H1 (cell line): ENCODE results near the gene FAM168B. TPM values are rescaled to one million over a fixed set of nuclear protein-coding genes. Genes with fewer than 3 reads are reported as not detected.

Source experiments
- CTCF ChIA-PET: fragments of 300-600 bp; sonication (Branson Sonifier 250); formaldehyde crosslinking; loops from one replicate; lab custom pipeline; 2021; ENCODE audit not compliant: partially characterized antibody; lab: Charles Lee
- POLR2A ChIA-PET: fragments of 300-600 bp; sonication (Branson Sonifier 250); formaldehyde crosslinking; loops from one replicate; lab custom pipeline; 2021; ENCODE audit warnings: inconsistent platforms; ENCODE audit not compliant: partially characterized antibody; lab: Charles Lee
- DNase-seq, 2 experiments: peaks; one replicate each; pipeline versions ENCODE4 v3.0.0 to v3.0.0-alpha.2; 2010 to 2022; ENCODE audit warnings: low spot score in 2 of 2, low read depth in 1 of 2, mixed read lengths in 1 of 2
- FAIRE-seq: peaks from 2 replicates; lab custom pipeline; 2011; peaks lifted over from hg19 to GRCh38; lab: Jason Lieb, UNC
- H2AFZ ChIP-seq: 2 replicates; pipeline ENCODE4 v1.8.1; 2012; ENCODE audit warnings: low read length, inconsistent platforms
- H2AK5ac ChIP-seq: 2 replicates; pipeline ENCODE4 v1.6.1; 2013; ENCODE audit warnings: low read depth, low read length
- H2BK120ac ChIP-seq: replicated peaks from 2 replicates; pipeline ENCODE3; 2013; ENCODE audit warnings: low read depth, low read length, inconsistent platforms
- H2BK12ac ChIP-seq: 2 replicates; pipeline ENCODE4 v1.6.1; 2013; ENCODE audit warnings: low read depth, low read length
- H2BK15ac ChIP-seq: 2 replicates; pipeline ENCODE4 v1.6.1; 2013; ENCODE audit warnings: low read length
- H2BK20ac ChIP-seq: 2 replicates; pipeline ENCODE4 v1.6.1; 2013; ENCODE audit warnings: low read length
- H2BK5ac ChIP-seq: 2 replicates; pipeline ENCODE4 v1.6.1; 2013; ENCODE audit warnings: low read depth, low read length
- H3K14ac ChIP-seq: 2 replicates; pipeline ENCODE4 v1.6.1; 2013; ENCODE audit warnings: inconsistent platforms; ENCODE audit not compliant: insufficient read length
- H3K18ac ChIP-seq: 2 replicates; pipeline ENCODE4 v1.6.1; 2013; ENCODE audit warnings: low read length; ENCODE audit errors: extremely low read depth
- H3K23ac ChIP-seq: 2 replicates; pipeline ENCODE4 v1.6.1; 2013; ENCODE audit warnings: inconsistent platforms; ENCODE audit not compliant: insufficient read length
- H3K23me2 ChIP-seq: 2 replicates; pipeline ENCODE4 v1.6.1; 2013; ENCODE audit warnings: low read depth, low read length
- H3K27ac ChIP-seq: 2 replicates; pipeline ENCODE4 v1.6.1; 2011; ENCODE audit warnings: low read depth, low read length, inconsistent platforms
- H3K27me3 ChIP-seq, 4 experiments: replicated peaks in 1 of 4; 1 replicate in 1 of 4; 2 replicates in 3 of 4; pipeline versions ENCODE4 v1.6.1 to v1.8.1; 2011 to 2013; ENCODE audit warnings: low read length in 3 of 4, mild to moderate bottlenecking in 3 of 4, inconsistent platforms in 2 of 4, mixed read lengths in 2 of 4, moderate library complexity in 1 of 4; ENCODE audit not compliant: control insufficient read depth in 3 of 4, insufficient read depth in 3 of 4; ENCODE audit errors: extremely low read depth in 1 of 4
- H3K36me3 ChIP-seq, 4 experiments: 2 replicates each; pipeline versions ENCODE4 v1.6.1 to v1.8.1; 2011 to 2013; ENCODE audit warnings: mild to moderate bottlenecking in 4 of 4, low read length in 3 of 4, moderate library complexity in 2 of 4, control low read depth in 1 of 4, inconsistent platforms in 1 of 4; ENCODE audit not compliant: insufficient read depth in 4 of 4, control insufficient read depth in 2 of 4
- H3K4ac ChIP-seq: replicated peaks from 2 replicates; pipeline ENCODE3; 2013; ENCODE audit warnings: low read length, low read depth, mixed read lengths, inconsistent platforms; ENCODE audit not compliant: insufficient read length
- H3K4me1 ChIP-seq, 4 experiments: replicated peaks in 1 of 4; 1 replicate in 1 of 4; 2 replicates in 3 of 4; pipeline versions ENCODE4 v1.6.1 to v1.8.1; 2011 to 2013; ENCODE audit warnings: low read length in 3 of 4, inconsistent platforms in 2 of 4, mixed read lengths in 1 of 4; ENCODE audit not compliant: insufficient read depth in 4 of 4, control insufficient read depth in 3 of 4
- H3K4me2 ChIP-seq, 2 experiments: 2 replicates each; pipeline versions ENCODE4 v1.6.1 to v1.8.1; 2011 to 2013; ENCODE audit warnings: low read depth in 2 of 2, low read length in 2 of 2, control low read depth in 1 of 2, inconsistent platforms in 1 of 2, mild to moderate bottlenecking in 1 of 2; ENCODE audit not compliant: insufficient read depth in 1 of 2
- H3K4me3 ChIP-seq, 4 experiments: fragments of 200-600, 300-600 bp in 1 of 4; sonication (generic), shearing (Covaris generic), sonication (Bioruptor Twin) in 1 of 4; 2 replicates each; pipeline versions ENCODE4 v1.5.1 to v1.8.1; 2011 to 2016; ENCODE audit warnings: low read length in 4 of 4, low read depth in 3 of 4, control low read depth in 2 of 4, inconsistent platforms in 2 of 4, mild to moderate bottlenecking in 2 of 4, mixed read lengths in 1 of 4, moderate library complexity in 1 of 4; ENCODE audit not compliant: insufficient read depth in 2 of 4; ENCODE audit errors: extremely low read depth in 1 of 4
- H3K56ac ChIP-seq: replicated peaks from 2 replicates; pipeline ENCODE3; 2013; ENCODE audit warnings: low read depth, mild to moderate bottlenecking, mixed read lengths, low read length, inconsistent platforms; ENCODE audit not compliant: insufficient read length
- H3K79me1 ChIP-seq: 2 replicates; pipeline ENCODE4 v1.6.1; 2013; ENCODE audit warnings: low read depth, low read length, control low read depth
- H3K79me2 ChIP-seq, 2 experiments: 2 replicates each; pipeline versions ENCODE4 v1.6.1 to v1.8.1; 2012 to 2013; ENCODE audit warnings: low read length in 2 of 2, mild to moderate bottlenecking in 2 of 2, inconsistent platforms in 1 of 2; ENCODE audit not compliant: insufficient read depth in 2 of 2, control insufficient read depth in 1 of 2
- H3K9ac ChIP-seq, 4 experiments: replicated peaks in 1 of 4; 1 replicate in 1 of 4; 2 replicates in 3 of 4; pipeline versions ENCODE4 v1.6.1 to v1.8.1; 2011 to 2013; ENCODE audit warnings: low read depth in 3 of 4, low read length in 3 of 4, control low read depth in 2 of 4, mild to moderate bottlenecking in 2 of 4, moderate library complexity in 2 of 4, inconsistent platforms in 1 of 4; ENCODE audit errors: extremely low read depth in 1 of 4
- H3K9me3 ChIP-seq, 2 experiments: 2 replicates each; pipeline versions ENCODE4 v1.6.1 to v1.8.1; 2012 to 2013; ENCODE audit warnings: mild to moderate bottlenecking in 2 of 2, moderate library complexity in 2 of 2, control low read depth in 1 of 2, inconsistent platforms in 1 of 2, low read depth in 1 of 2, low read length in 1 of 2, mixed read lengths in 1 of 2; ENCODE audit not compliant: insufficient read depth in 2 of 2
- H4K20me1 ChIP-seq, 2 experiments: replicated peaks in 1 of 2; 2 replicates each; pipeline versions ENCODE3 to v1.8.1; 2011 to 2013; ENCODE audit warnings: inconsistent platforms in 2 of 2, low read length in 2 of 2, mild to moderate bottlenecking in 1 of 2; ENCODE audit not compliant: insufficient read depth in 2 of 2, control insufficient read depth in 1 of 2
- H4K5ac ChIP-seq: 2 replicates; pipeline ENCODE4 v1.6.1; 2013; ENCODE audit warnings: low read length, low read depth, mixed read lengths, inconsistent platforms; ENCODE audit not compliant: insufficient read length
- H4K8ac ChIP-seq: 2 replicates; pipeline ENCODE4 v1.8.0; 2013; ENCODE audit warnings: mild to moderate bottlenecking, moderate library complexity, low read length, inconsistent platforms; ENCODE audit not compliant: insufficient read depth; ENCODE audit errors: extremely low read depth
- H4K91ac ChIP-seq: replicated peaks from 2 replicates; pipeline ENCODE3; 2013; ENCODE audit warnings: low read length, mixed read lengths, inconsistent platforms; ENCODE audit not compliant: insufficient read length
- ASH2L ChIP-seq: fragments of 200-600, 300-600 bp; sonication (generic); IDR thresholded peaks from one replicate; pipeline ENCODE4 v1.7.1; 2017; ENCODE audit warnings: low read length
- BCL11A ChIP-seq, 2 experiments: IDR thresholded peaks; one replicate each; pipeline ENCODE4 v1.6.1; 2011; ENCODE audit warnings: low read depth in 2 of 2, low read length in 2 of 2, mild to moderate bottlenecking in 2 of 2
- CBX5 ChIP-seq: fragments of 300-800, 300-1000 bp; sonication (generic); IDR thresholded peaks from 2 replicates; pipeline ENCODE4 v1.7.1; 2016; ENCODE audit warnings: antibody characterized with exemption, low read length, low read depth
- CTBP2 ChIP-seq: IDR thresholded peaks from 2 replicates; pipeline ENCODE4 v1.7.0; 2011; ENCODE audit warnings: borderline replicate concordance, mild to moderate bottlenecking, moderate library complexity, mixed read lengths, low read length; ENCODE audit not compliant: insufficient read depth, insufficient read length
- EP300 ChIP-seq, 2 experiments: IDR thresholded peaks; 1 replicate in 1 of 2; 2 replicates in 1 of 2; pipeline ENCODE4 v1.6.1; 2011 to 2012; ENCODE audit warnings: low read depth in 2 of 2, low read length in 2 of 2, mild to moderate bottlenecking in 2 of 2, borderline replicate concordance in 1 of 2, inconsistent platforms in 1 of 2, moderate library complexity in 1 of 2
- KDM1A ChIP-seq: fragments of 200-600, 300-600 bp; sonication (generic); IDR thresholded peaks from 2 replicates; pipeline ENCODE4 v1.7.1; 2016; ENCODE audit warnings: mild to moderate bottlenecking, low read length, borderline replicate concordance
- NRF1 ChIP-seq: IDR thresholded peaks from 2 replicates; pipeline ENCODE4 v1.6.1; 2011; ENCODE audit warnings: mild to moderate bottlenecking, low read depth, low read length, improper control_type of control experiment
- POLR2A ChIP-seq, 2 experiments: IDR thresholded peaks; 1 replicate in 1 of 2; 2 replicates in 1 of 2; pipeline ENCODE4 v1.6.1; 2011; ENCODE audit warnings: low read depth in 2 of 2, low read length in 2 of 2, mild to moderate bottlenecking in 2 of 2; ENCODE audit errors: control extremely low read depth in 1 of 2
- RAD21 ChIP-seq, 2 experiments: IDR thresholded peaks in 1 of 2; conservative IDR thresholded peaks in 1 of 2; 2 replicates each; pipeline ENCODE4 v1.6.1; 2011; ENCODE audit warnings: low read depth in 2 of 2, low read length in 2 of 2, improper control_type of control experiment in 1 of 2, inconsistent platforms in 1 of 2, mild to moderate bottlenecking in 1 of 2, moderate library complexity in 1 of 2
- SIX5 ChIP-seq: IDR thresholded peaks from 2 replicates; pipeline ENCODE4 v1.6.1; 2011; ENCODE audit warnings: mild to moderate bottlenecking, low read depth, low read length
- SP1 ChIP-seq: IDR thresholded peaks from 2 replicates; pipeline ENCODE4 v1.6.1; 2011; ENCODE audit warnings: low read depth, low read length
- WGBS, 2 experiments: shearing (Covaris generic) in 1 of 2; methylation state at CpG; one replicate each; pipeline versions ENCODE4 v1.1.6 to v1.1.7; 2013 to 2015; ENCODE audit warnings: low lambda C conversion rate in 2 of 2, mixed read lengths in 2 of 2, inconsistent platforms in 1 of 2, low coverage in 1 of 2, missing lambda C conversion rate in 1 of 2; ENCODE audit not compliant: insufficient replicate concordance in 2 of 2, insufficient coverage in 1 of 2, insufficient read length in 1 of 2; ENCODE audit errors: extremely low coverage in 1 of 2, missing lambda C conversion rate in 1 of 2; 5-methylcytosine and 5-hydroxymethylcytosine counted together
- polyA plus RNA-seq, 7 experiments: library from polyadenylated mRNA; depleted of rRNA in 3 of 7; stranded (reverse) in 5 of 7; unstranded in 2 of 7; fragments of >200 nt in 5 of 7; fragments of 200-250 nt in 2 of 7; gene quantifications; 1 replicate in 5 of 7; 2 replicates in 1 of 7; 4 replicates in 1 of 7; pipeline versions ENCODE4 v1.2.1 to v1.2.3, GENCODE V29; 2011 to 2013; ENCODE audit warnings: missing spikeins in 2 of 7, mixed read lengths in 2 of 7
- total RNA-seq: library from RNA; stranded (reverse); fragmentation: NEBNext Ultra II Directional; extraction: Animal tissue kit (Norgen Biotek cat#: 25700); gene quantifications from 2 replicates; pipeline ENCODE4 v1.2.1, GENCODE V29; 2021
- TF ChIP-seq, protein P1 (sequence below): IDR thresholded peaks from 2 replicates; pipeline ENCODE4 v1.6.1; 2011; ENCODE audit warnings: low read depth, mild to moderate bottlenecking, low read length; ENCODE audit not compliant: insufficient read depth

FAM168B gene
- total and polyA plus RNA-seq, 2 of the 8 experiments (the other 6 are each of a cell fraction or from before 2014, with no cell fraction given): 61.9 to 123 TPM

DNA sequence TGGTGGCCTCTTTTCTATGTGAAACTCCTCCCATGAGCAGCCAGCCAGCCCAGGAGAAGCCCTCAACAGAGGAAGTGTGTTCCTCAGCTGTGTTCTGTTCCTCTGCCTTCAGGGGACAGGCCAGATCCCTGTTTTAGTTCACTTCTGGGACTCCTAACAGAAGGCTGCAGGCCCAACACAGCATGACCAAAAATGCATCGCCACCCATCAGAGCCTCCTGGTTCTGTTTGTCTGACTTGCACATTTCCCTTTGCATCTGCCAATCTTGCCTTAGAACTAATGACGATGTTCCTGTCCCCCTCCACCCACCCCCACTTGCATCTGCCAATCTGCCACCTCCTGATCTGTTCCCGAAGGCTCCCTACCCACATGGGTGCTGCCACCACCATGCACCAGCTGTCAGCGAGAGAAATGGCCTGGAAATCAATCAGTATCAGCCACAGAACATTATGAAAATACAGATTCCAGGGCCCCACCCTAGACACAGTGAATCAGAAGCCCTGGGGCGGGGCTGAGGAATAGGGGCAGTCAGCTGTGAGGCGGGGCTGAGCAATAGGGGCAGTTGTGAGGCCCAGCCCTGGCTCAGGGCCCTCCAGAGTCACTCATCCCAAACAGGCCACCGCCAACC, 51.0 kb downstream of the FAM168B start:
- CTCF ChIA-PET: interaction anchor here (0.6 to 2.7 kb wide), 6 partner anchors 13 to 245 kb away, joined by 3 to 12 read pairs (median 4); no protein-coding TSS in a partner anchor
- H3K56ac ChIP-seq: no peak overlapping the region
- H2BK5ac ChIP-seq: no peak overlapping the region
- peaks cover 3 to 10% of the 10 kb centered on the region in 2 experiments for H4K20me1 ChIP-seq
- H3K36me3 ChIP-seq: peaks cover 0 to 8% (median 0%) of the 10 kb centered on the region in 4 experiments; a peak in 1 of 8 replicates
- H3K9ac ChIP-seq: no peak overlapping the region
- no peak overlapping the region for H4K91ac ChIP-seq
- no peak overlapping the region for H3K4ac ChIP-seq
- H4K8ac ChIP-seq: no peak overlapping the region; the same call in 1 of the 2 replicates
- H3K4me1 ChIP-seq: peaks cover 0 to 5% (median 0%) of the 10 kb centered on the region in 4 experiments; a peak in 3 of 7 replicates
- no peaks in the 10 kb centered on the region for H3K9me3 ChIP-seq
- H4K5ac ChIP-seq: no peak overlapping the region
- no peaks in the 10 kb centered on the region for H3K79me2 ChIP-seq
- DNase-seq: no peak
- no peak for FAIRE-seq
- H2BK12ac ChIP-seq: no peak overlapping the region
- no peak overlapping the region for H2AK5ac ChIP-seq
- H3K23ac ChIP-seq: no peak overlapping the region
- POLR2A ChIA-PET: interaction anchor here (1.0 to 1.2 kb wide), 2 partner anchors 10 to 11 kb away, joined by 3 to 4 read pairs; no protein-coding TSS in a partner anchor
- H3K27ac ChIP-seq: no peak overlapping the region
- no peaks in the 10 kb centered on the region for H3K27me3 ChIP-seq
- no peak overlapping the region for H2BK20ac ChIP-seq
- H3K18ac ChIP-seq: no peak overlapping the region
- H2BK15ac ChIP-seq: no peak overlapping the region
- H3K4me3 ChIP-seq: no peak overlapping the region
- no peak overlapping the region for H2AFZ ChIP-seq
- WGBS, 2 experiments: 84% methylated on average over 7 of the region's 7 CpGs; no CpG with 5 or more reads in 1 of the 2 experiments
- no peaks in the 10 kb centered on the region for H3K23me2 ChIP-seq
- H3K14ac ChIP-seq: no peak overlapping the region
- no peak overlapping the region for H3K4me2 ChIP-seq
- no peaks in the 10 kb centered on the region for H3K79me1 ChIP-seq
- no peak overlapping the region for H2BK120ac ChIP-seq
- no peak for TF ChIP-seq RAD21 (IDR thresholded peaks at IDR 0.05 in 1 of 2, conservative IDR thresholded peaks at IDR 0.05 in 1 of 2; ENCODE audit: low read depth in 2 of 2, low read length in 2 of 2)
- TF ChIP-seq, protein P1, sequence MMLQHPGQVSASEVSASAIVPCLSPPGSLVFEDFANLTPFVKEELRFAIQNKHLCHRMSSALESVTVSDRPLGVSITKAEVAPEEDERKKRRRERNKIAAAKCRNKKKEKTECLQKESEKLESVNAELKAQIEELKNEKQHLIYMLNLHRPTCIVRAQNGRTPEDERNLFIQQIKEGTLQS: no peak
- no peak for TF ChIP-seq SP1
- TF ChIP-seq CBX5: no peak
- no peak for TF ChIP-seq SIX5
- no peak for TF ChIP-seq ASH2L
- no peak for TF ChIP-seq NRF1
- TF ChIP-seq EP300 (IDR thresholded peaks at IDR 0.05; ENCODE audit: borderline replicate concordance in 1 of 2, low read depth in 2 of 2, low read length in 2 of 2): no peak
- no peak for TF ChIP-seq KDM1A
- TF ChIP-seq BCL11A (IDR thresholded peaks at IDR 0.05; ENCODE audit: low read depth in 2 of 2, low read length in 2 of 2): no peak
- no peak for TF ChIP-seq CTBP2
- no peak for TF ChIP-seq POLR2A (IDR thresholded peaks at IDR 0.05; ENCODE audit: control extremely low read depth in 1 of 2, low read depth in 2 of 2, low read length in 2 of 2)
